Activated effector memory CD4-positive, alpha-beta T cell treated with Interleukin-2 at 50 U/mL for 16 hours (primary cell): ENCODE data around the gene NR6A1.
"Not testable (repeated sequence)": the region's sequence is repeated elsewhere in the genome, so short reads cannot be mapped to it uniquely, and the experiment has no call there.

Source experiments
- DNase-seq: peaks from one replicate; pipeline ENCODE4 v3.0.0-alpha.2; 2020

NR6A1 gene

GRCh38 chr9:124757616-124758015 lies 13.5 kb downstream of the NR6A1 start:
- DNase-seq, result no peak

GRCh38 chr9:124756011-124756410 lies 15.1 kb downstream of the NR6A1 start:
- no peak for DNase-seq

- no peak for DNase-seq
Measured at GRCh38 chr9:124755061-124755460, 16.1 kb downstream of the NR6A1 start.

GRCh38 chr9:124754289-124754688 lies 16.8 kb downstream of the NR6A1 start:
- DNase-seq, result no peak

- DNase-seq, result no peak
Measured at GRCh38 chr9:124752967-124753366, 18.1 kb downstream of the NR6A1 start.

- no peak for DNase-seq
Measured at GRCh38 chr9:124749781-124750180, 21.3 kb downstream of the NR6A1 start.

GRCh38 chr9:124749284-124749683 lies 21.8 kb downstream of the NR6A1 start:
- no peak for DNase-seq

- DNase-seq, result no peak
Measured at GRCh38 chr9:124747065-124747464, 24.0 kb downstream of the NR6A1 start.

- no peak for DNase-seq
Measured at GRCh38 chr9:124743686-124744348, 27.3 kb downstream of the NR6A1 start.

GRCh38 chr9:124742940-124743339 lies 28.2 kb downstream of the NR6A1 start:
- no peak for DNase-seq

GRCh38 chr9:124741662-124742061 lies 29.4 kb downstream of the NR6A1 start:
- no peak for DNase-seq

- no peak for DNase-seq
Measured at GRCh38 chr9:124741149-124741548, 30.0 kb downstream of the NR6A1 start.

GRCh38 chr9:124739360-124739759 lies 31.8 kb downstream of the NR6A1 start:
- no peak for DNase-seq

- not testable (repeated sequence) for DNase-seq
Measured at GRCh38 chr9:124738075-124738474, 33.0 kb downstream of the NR6A1 start.

- DNase-seq, result no peak
Measured at GRCh38 chr9:124735121-124735520, 36.0 kb downstream of the NR6A1 start.

GRCh38 chr9:124734741-124735083 lies 36.4 kb downstream of the NR6A1 start:
- DNase-seq, result not testable (repeated sequence)

- DNase-seq, result no peak
Measured at GRCh38 chr9:124733964-124734740, 37.0 kb downstream of the NR6A1 start.

- no peak for DNase-seq
Measured at GRCh38 chr9:124730772-124731171, 40.3 kb downstream of the NR6A1 start.

- DNase-seq, result no peak
Measured at GRCh38 chr9:124726886-124727285, 44.2 kb downstream of the NR6A1 start.

- DNase-seq, result no peak
Measured at GRCh38 chr9:124725068-124725452, 46.1 kb downstream of the NR6A1 start.

GRCh38 chr9:124724415-124725067 lies 46.6 kb downstream of the NR6A1 start:
- no peak for DNase-seq

GRCh38 chr9:124723352-124723751 lies 47.8 kb downstream of the NR6A1 start:
- DNase-seq, result no peak

GRCh38 chr9:124721109-124721906 lies 49.8 kb downstream of the NR6A1 start:
- no peak for DNase-seq
